Progenitor cell of endocrine pancreas (in vitro differentiated cells): ENCODE results near the gene DENND4B. TPM values are rescaled to one million over a fixed set of nuclear protein-coding genes. Genes with fewer than 3 reads are reported as not detected.

ENCODE experiments used
- DNase-seq: peaks from one replicate; pipeline ENCODE4 v3.0.0; 2021; ENCODE audit warnings: low spot score; ENCODE audit not compliant: unreplicated experiment
- H3K27ac Mint-ChIP-seq: 2 replicates; pipeline ENCODE4 v1.8.0; 2021; ENCODE audit warnings: mild to moderate bottlenecking, moderate library complexity, mixed read lengths
- H3K27me3 Mint-ChIP-seq: 2 replicates; pipeline ENCODE4 v1.8.0; 2021; ENCODE audit warnings: mixed read lengths
- H3K36me3 Mint-ChIP-seq: 2 replicates; pipeline ENCODE4 v1.8.0; 2022; ENCODE audit warnings: mixed read lengths; ENCODE audit not compliant: insufficient read depth
- H3K4me1 Mint-ChIP-seq: 2 replicates; pipeline ENCODE4 v1.8.0; 2021; ENCODE audit warnings: low read depth, mixed read lengths
- H3K4me3 Mint-ChIP-seq: 2 replicates; pipeline ENCODE4 v1.8.0; 2021; ENCODE audit warnings: low read depth, mild to moderate bottlenecking, moderate library complexity, mixed read lengths
- H3K9me3 Mint-ChIP-seq: 2 replicates; pipeline ENCODE4 v1.8.0; 2021; ENCODE audit warnings: low read depth, mixed read lengths
- long read RNA-seq: library from polyadenylated mRNA; unstranded; transcript quantifications from one replicate; pipeline ENCODE4 v2.0.0, GENCODE V29; 2020
- total RNA-seq: library from RNA; stranded (reverse); gene quantifications from 2 replicates; pipeline ENCODE4 v1.2.1, GENCODE V29; 2021
- TF ChIP-seq, protein P1 (sequence below): fragments of 200-600 bp; sonication (generic); IDR thresholded peaks from one replicate; pipeline ENCODE4 v1.5.0; 2021; ENCODE audit warnings: antibody characterized with exemption, mild to moderate bottlenecking; ENCODE audit not compliant: unreplicated experiment

DENND4B gene, protein sequence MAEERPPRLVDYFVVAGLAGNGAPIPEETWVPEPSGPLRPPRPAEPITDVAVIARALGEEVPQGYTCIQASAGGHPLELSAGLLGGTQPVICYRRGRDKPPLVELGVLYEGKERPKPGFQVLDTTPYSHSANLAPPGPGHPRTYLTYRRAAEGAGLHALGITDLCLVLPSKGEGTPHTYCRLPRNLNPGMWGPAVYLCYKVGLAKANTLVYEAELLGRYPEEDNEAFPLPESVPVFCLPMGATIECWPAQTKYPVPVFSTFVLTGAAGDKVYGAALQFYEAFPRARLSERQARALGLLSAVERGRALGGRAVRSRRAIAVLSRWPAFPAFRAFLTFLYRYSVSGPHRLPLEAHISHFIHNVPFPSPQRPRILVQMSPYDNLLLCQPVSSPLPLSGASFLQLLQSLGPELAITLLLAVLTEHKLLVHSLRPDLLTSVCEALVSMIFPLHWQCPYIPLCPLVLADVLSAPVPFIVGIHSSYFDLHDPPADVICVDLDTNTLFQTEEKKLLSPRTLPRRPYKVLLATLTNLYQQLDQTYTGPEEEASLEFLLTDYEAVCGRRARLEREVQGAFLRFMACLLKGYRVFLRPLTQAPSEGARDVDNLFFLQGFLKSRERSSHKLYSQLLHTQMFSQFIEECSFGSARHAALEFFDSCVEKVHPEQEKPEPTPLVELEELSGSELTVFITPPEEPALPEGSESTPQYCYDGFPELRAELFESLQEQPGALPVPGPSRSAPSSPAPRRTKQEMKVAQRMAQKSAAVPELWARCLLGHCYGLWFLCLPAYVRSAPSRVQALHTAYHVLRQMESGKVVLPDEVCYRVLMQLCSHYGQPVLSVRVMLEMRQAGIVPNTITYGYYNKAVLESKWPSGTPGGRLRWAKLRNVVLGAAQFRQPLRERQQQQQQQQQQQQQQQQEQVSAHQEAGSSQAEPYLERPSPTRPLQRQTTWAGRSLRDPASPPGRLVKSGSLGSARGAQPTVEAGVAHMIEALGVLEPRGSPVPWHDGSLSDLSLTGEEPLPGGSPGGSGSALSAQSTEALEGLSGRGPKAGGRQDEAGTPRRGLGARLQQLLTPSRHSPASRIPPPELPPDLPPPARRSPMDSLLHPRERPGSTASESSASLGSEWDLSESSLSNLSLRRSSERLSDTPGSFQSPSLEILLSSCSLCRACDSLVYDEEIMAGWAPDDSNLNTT (N-terminal part only)
- 84.7 and 93.4 TPM in 2 replicates for total RNA-seq
- long read RNA-seq, partial matches to known transcripts = 14 of 17 reads
- long read RNA-seq, other reads (novel, unspliced or antisense) = 2 of 17 reads

DNA sequence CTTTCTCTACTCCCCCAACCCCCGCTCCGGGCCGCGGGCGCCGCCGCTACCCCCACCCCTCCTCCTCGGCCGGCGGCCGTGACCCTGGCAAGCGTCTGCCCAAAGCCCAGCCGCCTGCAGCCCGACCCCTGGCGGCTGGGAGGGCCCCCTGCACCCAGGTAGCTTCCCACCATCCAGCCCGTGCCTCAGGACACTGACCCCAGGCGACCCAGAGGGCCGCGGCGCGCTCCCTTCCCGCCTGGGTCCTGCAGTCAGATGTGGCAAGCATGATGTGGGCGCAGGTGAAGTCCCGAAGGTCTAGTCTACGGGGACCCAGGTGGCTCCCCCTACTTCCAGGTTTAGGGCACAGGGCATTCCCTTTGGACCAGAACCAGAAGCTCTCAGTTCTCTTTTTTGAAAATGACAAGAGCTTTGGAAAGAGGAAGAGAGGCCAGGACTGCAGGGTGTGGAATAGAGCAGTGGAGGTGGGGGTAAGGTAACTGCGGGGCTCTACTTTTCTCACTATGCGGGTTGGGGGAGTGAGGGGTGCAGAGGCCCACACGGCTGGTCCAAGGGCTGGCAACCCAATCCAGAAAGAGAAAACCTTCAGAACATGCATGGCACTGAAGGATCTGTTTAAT, at the start of gene DENND4B:
TSS of gene DENND4B (minus strand) at position 97 of the 620 bp plus-strand sequence. CDS start 2,344 bp downstream, outside the sequence.
- H3K9me3 Mint-ChIP-seq = no peaks in the 10 kb centered on the region
- peaks cover 7% of the 10 kb centered on the region for H3K4me1 Mint-ChIP-seq
- H3K27ac Mint-ChIP-seq = peak within 1 kb of the TSS; percentile 94
- peak; percentile 77 for DNase-seq
- TF ChIP-seq, protein P1, sequence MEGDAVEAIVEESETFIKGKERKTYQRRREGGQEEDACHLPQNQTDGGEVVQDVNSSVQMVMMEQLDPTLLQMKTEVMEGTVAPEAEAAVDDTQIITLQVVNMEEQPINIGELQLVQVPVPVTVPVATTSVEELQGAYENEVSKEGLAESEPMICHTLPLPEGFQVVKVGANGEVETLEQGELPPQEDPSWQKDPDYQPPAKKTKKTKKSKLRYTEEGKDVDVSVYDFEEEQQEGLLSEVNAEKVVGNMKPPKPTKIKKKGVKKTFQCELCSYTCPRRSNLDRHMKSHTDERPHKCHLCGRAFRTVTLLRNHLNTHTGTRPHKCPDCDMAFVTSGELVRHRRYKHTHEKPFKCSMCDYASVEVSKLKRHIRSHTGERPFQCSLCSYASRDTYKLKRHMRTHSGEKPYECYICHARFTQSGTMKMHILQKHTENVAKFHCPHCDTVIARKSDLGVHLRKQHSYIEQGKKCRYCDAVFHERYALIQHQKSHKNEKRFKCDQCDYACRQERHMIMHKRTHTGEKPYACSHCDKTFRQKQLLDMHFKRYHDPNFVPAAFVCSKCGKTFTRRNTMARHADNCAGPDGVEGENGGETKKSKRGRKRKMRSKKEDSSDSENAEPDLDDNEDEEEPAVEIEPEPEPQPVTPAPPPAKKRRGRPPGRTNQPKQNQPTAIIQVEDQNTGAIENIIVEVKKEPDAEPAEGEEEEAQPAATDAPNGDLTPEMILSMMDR = peak; percentile 91
- H3K4me3 Mint-ChIP-seq = peak within 1 kb of the TSS; percentile 75
- no peaks in the 10 kb centered on the region for H3K27me3 Mint-ChIP-seq
- H3K36me3 Mint-ChIP-seq = peaks cover 9% of the 10 kb centered on the region

DNA sequence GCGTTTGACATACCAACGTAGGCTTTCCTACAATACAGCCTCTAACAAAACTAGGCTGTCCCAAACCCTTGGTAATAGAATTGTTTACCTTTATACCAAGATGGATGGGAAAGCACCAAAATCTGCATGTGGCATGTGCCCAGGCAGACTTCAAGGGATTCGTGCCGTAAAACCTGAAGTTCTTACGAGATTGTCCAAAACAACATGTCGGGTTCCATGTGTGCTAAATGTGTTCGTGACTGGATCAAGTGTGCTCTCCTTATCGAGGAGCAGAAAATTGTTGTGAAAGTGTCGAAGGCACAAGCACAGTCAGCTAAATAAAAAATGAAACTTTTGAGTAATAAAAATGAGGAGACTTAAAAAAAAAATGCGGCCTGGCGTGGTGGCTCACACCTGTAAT, 49.1 kb upstream of the DENND4B start:
- no peak for DNase-seq
- H3K27ac Mint-ChIP-seq = peak overlapping the region; percentile 64
- peaks cover 17% of the 10 kb centered on the region for H3K4me1 Mint-ChIP-seq
- no peaks in the 10 kb centered on the region for H3K27me3 Mint-ChIP-seq
- TF ChIP-seq, protein P1 = no peak
- H3K4me3 Mint-ChIP-seq = no peak overlapping the region
- H3K36me3 Mint-ChIP-seq = peaks cover 27% of the 10 kb centered on the region
- H3K9me3 Mint-ChIP-seq = peaks cover 4% of the 10 kb centered on the region

DNA sequence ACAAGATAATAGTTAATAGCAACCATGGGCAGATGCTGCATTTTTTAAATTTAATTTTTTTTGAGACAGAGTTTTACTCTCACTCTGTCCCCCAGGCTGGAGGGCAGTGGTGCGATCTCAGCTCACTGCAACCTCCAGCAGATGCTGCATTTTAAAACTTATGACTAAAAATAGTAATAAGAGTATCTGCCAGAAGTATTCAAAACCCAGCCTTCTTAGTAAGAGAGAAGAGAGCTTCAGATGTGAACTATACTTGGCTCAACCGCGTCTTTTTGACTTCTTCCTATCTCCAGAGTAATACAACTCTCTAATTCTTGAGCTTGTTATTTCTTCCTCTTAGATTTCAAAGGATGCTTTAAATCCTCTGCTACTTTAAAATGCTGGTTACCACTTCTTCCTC, 48.7 kb upstream of the DENND4B start:
- H3K4me3 Mint-ChIP-seq = no peak overlapping the region
- H3K36me3 Mint-ChIP-seq = peaks cover 27% of the 10 kb centered on the region
- H3K27ac Mint-ChIP-seq = peak overlapping the region; percentile 23

DNA sequence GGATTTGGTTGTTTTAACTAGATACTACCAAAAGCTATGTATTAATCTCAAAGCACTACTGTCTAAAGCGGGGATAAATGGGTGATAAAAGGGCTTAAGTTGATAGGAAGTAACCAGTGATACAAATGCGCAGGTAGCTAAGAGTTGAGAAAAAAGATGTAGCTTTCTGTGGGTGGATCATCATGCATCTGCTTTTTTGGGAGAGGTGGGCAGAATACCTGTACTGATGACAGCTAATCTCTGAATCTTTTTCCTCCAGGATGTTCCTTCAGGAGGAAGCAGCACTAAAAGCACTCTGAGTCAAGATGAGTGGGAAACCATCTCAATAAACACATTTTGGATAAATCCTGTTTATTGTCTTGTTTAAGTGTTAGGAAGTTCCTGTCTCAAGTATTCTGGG, 45.3 kb upstream of the DENND4B start:
- peaks cover 18% of the 10 kb centered on the region for H3K4me1 Mint-ChIP-seq
- peak overlapping the region; percentile 99 for H3K27ac Mint-ChIP-seq
- H3K4me3 Mint-ChIP-seq = peak overlapping the region; percentile 96
- peaks cover 4% of the 10 kb centered on the region for H3K9me3 Mint-ChIP-seq
- H3K27me3 Mint-ChIP-seq = no peaks in the 10 kb centered on the region
- DNase-seq = no peak
- TF ChIP-seq, protein P1 = no peak
- peaks cover 27% of the 10 kb centered on the region for H3K36me3 Mint-ChIP-seq

More for the DNA sequence above, 48.7 kb upstream of the DENND4B start:
- H3K4me1 Mint-ChIP-seq = peaks cover 17% of the 10 kb centered on the region
- TF ChIP-seq, protein P1 = no peak
- no peaks in the 10 kb centered on the region for H3K27me3 Mint-ChIP-seq
- peaks cover 4% of the 10 kb centered on the region for H3K9me3 Mint-ChIP-seq
- DNase-seq = no peak
